HepG2 (cell line): ENCODE results near the gene CLUH. TPM values are rescaled to one million over a fixed set of nuclear protein-coding genes. Genes with fewer than 3 reads are reported as not detected.

Source experiments
- CREB1 ChIP-seq, 2 experiments: fragments of 450-650 bp in 1 of 2; IDR thresholded peaks; 2 replicates each; pipeline ENCODE4 v1.6.1; 2016 to 2017; ENCODE audit warnings: control low read depth in 1 of 2, mild to moderate bottlenecking in 1 of 2, missing compliant biosample characterization in 1 of 2, missing genetic modification characterization in 1 of 2
- DMTF1 ChIP-seq: sonication (generic); formaldehyde crosslinking; IDR thresholded peaks from 2 replicates; pipeline ENCODE4 v1.4.0; 2020; ENCODE audit warnings: mild to moderate bottlenecking, missing genetic modification reagents
- HIVEP1 ChIP-seq: sonication (generic); formaldehyde crosslinking; IDR thresholded peaks from 2 replicates; pipeline ENCODE4 v1.4.0; 2020; ENCODE audit warnings: mild to moderate bottlenecking, missing genetic modification reagents
- IKZF1 ChIP-seq: fragments of 450-650 bp; IDR thresholded peaks from 2 replicates; pipeline ENCODE4 v1.7.1; 2016
- SAP130 ChIP-seq: IDR thresholded peaks from 2 replicates; pipeline ENCODE4 v1.6.1; 2016; ENCODE audit warnings: low read depth
- TFE3 ChIP-seq: IDR thresholded peaks from 2 replicates; pipeline ENCODE4 v1.6.1; 2016
- THYN1 ChIP-seq: sonication (generic); formaldehyde crosslinking; IDR thresholded peaks from 2 replicates; pipeline ENCODE4 v1.8.1; 2023; ENCODE audit warnings: low read depth, mild to moderate bottlenecking, moderate library complexity, missing genetic modification reagents, borderline replicate concordance
- ZFP37 ChIP-seq: sonication (generic); formaldehyde crosslinking; IDR thresholded peaks from 2 replicates; pipeline ENCODE4 v1.4.0; 2020; ENCODE audit warnings: missing genetic modification reagents, borderline replicate concordance
- ZFP41 ChIP-seq: sonication (generic); formaldehyde crosslinking; IDR thresholded peaks from 2 replicates; pipeline ENCODE4 v1.4.0; 2020; ENCODE audit warnings: mild to moderate bottlenecking, missing genetic modification reagents, borderline replicate concordance
- ZNF547 ChIP-seq: sonication (generic); formaldehyde crosslinking; IDR thresholded peaks from 2 replicates; pipeline ENCODE4 v1.5.1; 2020; ENCODE audit warnings: mild to moderate bottlenecking, missing genetic modification reagents
- ZNF883 ChIP-seq: sonication (generic); formaldehyde crosslinking; IDR thresholded peaks from 2 replicates; pipeline ENCODE4 v1.5.1; 2020; ENCODE audit warnings: mild to moderate bottlenecking, missing genetic modification reagents; ENCODE audit errors: not compliant biosample characterization
- polyA plus RNA-seq, 8 experiments: library from polyadenylated mRNA; depleted of rRNA in 3 of 8; stranded (reverse) in 7 of 8; unstranded in 1 of 8; fragments of >200 nt; fragmentation: Illumina TruSeq in 4 of 8; extraction: Trizol in 4 of 8; gene quantifications; 2 replicates each; pipeline versions ENCODE4 v1.2.1 to v1.2.3, GENCODE V29; 2011 to 2016; ENCODE audit warnings: low read depth in 4 of 8, missing spikeins in 1 of 8, mixed read lengths in 1 of 8; ENCODE audit not compliant: insufficient read depth in 1 of 8
- total RNA-seq, 5 experiments: library from RNA; depleted of rRNA; stranded (reverse); fragments of >200 nt; fragmentation: Illumina TruSeq; extraction: Trizol; gene quantifications; 2 replicates each; pipeline ENCODE4 v1.2.3, GENCODE V29; 2016; ENCODE audit warnings: low read depth in 1 of 5
- TF ChIP-seq, protein P1 (sequence below): sonication (generic); formaldehyde crosslinking; IDR thresholded peaks from 2 replicates; pipeline ENCODE4 v1.4.0; 2020; ENCODE audit warnings: missing genetic modification reagents
- TF ChIP-seq, protein P2 (sequence below): IDR thresholded peaks from 2 replicates; pipeline ENCODE4 v1.6.1; 2016; ENCODE audit warnings: mild to moderate bottlenecking
- TF ChIP-seq, protein P3 (sequence below), 2 experiments: IDR thresholded peaks; 2 replicates each; pipeline ENCODE4 v1.6.1; 2011 to 2012; ENCODE audit warnings: low read length in 2 of 2, borderline replicate concordance in 1 of 2, low read depth in 1 of 2, mild to moderate bottlenecking in 1 of 2, moderate library complexity in 1 of 2

The CLUH gene
- total and polyA plus RNA-seq, 2 of the 13 experiments (the other 11 are each of a cell fraction or from before 2014, with no cell fraction given) = 30.9 to 60.5 TPM

GRCh38 chr17:2749784-2750181 lies 38.2 kb upstream of the CLUH start (continued):
- TF ChIP-seq, protein P1, sequence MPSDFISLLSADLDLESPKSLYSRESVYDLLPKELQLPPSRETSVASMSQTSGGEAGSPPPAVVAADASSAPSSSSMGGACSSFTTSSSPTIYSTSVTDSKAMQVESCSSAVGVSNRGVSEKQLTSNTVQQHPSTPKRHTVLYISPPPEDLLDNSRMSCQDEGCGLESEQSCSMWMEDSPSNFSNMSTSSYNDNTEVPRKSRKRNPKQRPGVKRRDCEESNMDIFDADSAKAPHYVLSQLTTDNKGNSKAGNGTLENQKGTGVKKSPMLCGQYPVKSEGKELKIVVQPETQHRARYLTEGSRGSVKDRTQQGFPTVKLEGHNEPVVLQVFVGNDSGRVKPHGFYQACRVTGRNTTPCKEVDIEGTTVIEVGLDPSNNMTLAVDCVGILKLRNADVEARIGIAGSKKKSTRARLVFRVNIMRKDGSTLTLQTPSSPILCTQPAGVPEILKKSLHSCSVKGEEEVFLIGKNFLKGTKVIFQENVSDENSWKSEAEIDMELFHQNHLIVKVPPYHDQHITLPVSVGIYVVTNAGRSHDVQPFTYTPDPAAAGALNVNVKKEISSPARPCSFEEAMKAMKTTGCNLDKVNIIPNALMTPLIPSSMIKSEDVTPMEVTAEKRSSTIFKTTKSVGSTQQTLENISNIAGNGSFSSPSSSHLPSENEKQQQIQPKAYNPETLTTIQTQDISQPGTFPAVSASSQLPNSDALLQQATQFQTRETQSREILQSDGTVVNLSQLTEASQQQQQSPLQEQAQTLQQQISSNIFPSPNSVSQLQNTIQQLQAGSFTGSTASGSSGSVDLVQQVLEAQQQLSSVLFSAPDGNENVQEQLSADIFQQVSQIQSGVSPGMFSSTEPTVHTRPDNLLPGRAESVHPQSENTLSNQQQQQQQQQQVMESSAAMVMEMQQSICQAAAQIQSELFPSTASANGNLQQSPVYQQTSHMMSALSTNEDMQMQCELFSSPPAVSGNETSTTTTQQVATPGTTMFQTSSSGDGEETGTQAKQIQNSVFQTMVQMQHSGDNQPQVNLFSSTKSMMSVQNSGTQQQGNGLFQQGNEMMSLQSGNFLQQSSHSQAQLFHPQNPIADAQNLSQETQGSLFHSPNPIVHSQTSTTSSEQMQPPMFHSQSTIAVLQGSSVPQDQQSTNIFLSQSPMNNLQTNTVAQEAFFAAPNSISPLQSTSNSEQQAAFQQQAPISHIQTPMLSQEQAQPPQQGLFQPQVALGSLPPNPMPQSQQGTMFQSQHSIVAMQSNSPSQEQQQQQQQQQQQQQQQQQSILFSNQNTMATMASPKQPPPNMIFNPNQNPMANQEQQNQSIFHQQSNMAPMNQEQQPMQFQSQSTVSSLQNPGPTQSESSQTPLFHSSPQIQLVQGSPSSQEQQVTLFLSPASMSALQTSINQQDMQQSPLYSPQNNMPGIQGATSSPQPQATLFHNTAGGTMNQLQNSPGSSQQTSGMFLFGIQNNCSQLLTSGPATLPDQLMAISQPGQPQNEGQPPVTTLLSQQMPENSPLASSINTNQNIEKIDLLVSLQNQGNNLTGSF = peak; percentile 99
- TF ChIP-seq HIVEP1 (CRISPR knock-in tag) = peak; percentile 85
- TF ChIP-seq ZNF547 (CRISPR knock-in tag) = peak; percentile 97
- peak; percentile 94; the same call in 1 of the 2 replicates for TF ChIP-seq ZFP37 (CRISPR knock-in tag)
- peak; percentile 87; the same call in 1 of the 2 replicates for TF ChIP-seq ZFP41 (CRISPR knock-in tag)
- no peak for TF ChIP-seq IKZF1
- TF ChIP-seq SAP130 (CRISPR knock-in tag) = peak; percentile 95
- TF ChIP-seq TFE3 (CRISPR knock-in tag) = peak; percentile 86
- TF ChIP-seq CREB1 (IDR thresholded peaks at IDR 0.05) = no peak
- TF ChIP-seq CREB1 (CRISPR knock-in tag; IDR thresholded peaks at IDR 0.05) = no peak
- no peak for TF ChIP-seq DMTF1
- TF ChIP-seq, protein P2, sequence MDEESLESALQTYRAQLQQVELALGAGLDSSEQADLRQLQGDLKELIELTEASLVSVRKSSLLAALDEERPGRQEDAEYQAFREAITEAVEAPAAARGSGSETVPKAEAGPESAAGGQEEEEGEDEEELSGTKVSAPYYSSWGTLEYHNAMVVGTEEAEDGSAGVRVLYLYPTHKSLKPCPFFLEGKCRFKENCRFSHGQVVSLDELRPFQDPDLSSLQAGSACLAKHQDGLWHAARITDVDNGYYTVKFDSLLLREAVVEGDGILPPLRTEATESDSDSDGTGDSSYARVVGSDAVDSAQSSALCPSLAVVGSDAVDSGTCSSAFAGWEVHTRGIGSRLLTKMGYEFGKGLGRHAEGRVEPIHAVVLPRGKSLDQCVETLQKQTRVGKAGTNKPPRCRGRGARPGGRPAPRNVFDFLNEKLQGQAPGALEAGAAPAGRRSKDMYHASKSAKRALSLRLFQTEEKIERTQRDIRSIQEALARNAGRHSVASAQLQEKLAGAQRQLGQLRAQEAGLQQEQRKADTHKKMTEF (CRISPR knock-in tag) = peak; percentile 83
- peak; percentile 99 for TF ChIP-seq ZNF883 (CRISPR knock-in tag)
- TF ChIP-seq THYN1 = 0 out of 2 replicates have a peak, but pooled peaks have one; percentile 50
- TF ChIP-seq, protein P3, sequence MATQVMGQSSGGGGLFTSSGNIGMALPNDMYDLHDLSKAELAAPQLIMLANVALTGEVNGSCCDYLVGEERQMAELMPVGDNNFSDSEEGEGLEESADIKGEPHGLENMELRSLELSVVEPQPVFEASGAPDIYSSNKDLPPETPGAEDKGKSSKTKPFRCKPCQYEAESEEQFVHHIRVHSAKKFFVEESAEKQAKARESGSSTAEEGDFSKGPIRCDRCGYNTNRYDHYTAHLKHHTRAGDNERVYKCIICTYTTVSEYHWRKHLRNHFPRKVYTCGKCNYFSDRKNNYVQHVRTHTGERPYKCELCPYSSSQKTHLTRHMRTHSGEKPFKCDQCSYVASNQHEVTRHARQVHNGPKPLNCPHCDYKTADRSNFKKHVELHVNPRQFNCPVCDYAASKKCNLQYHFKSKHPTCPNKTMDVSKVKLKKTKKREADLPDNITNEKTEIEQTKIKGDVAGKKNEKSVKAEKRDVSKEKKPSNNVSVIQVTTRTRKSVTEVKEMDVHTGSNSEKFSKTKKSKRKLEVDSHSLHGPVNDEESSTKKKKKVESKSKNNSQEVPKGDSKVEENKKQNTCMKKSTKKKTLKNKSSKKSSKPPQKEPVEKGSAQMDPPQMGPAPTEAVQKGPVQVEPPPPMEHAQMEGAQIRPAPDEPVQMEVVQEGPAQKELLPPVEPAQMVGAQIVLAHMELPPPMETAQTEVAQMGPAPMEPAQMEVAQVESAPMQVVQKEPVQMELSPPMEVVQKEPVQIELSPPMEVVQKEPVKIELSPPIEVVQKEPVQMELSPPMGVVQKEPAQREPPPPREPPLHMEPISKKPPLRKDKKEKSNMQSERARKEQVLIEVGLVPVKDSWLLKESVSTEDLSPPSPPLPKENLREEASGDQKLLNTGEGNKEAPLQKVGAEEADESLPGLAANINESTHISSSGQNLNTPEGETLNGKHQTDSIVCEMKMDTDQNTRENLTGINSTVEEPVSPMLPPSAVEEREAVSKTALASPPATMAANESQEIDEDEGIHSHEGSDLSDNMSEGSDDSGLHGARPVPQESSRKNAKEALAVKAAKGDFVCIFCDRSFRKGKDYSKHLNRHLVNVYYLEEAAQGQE (IDR thresholded peaks at IDR 0.05; ENCODE audit: borderline replicate concordance in 1 of 2, low read depth in 1 of 2, low read length in 2 of 2) = peak; percentile 99 to 100
